Measurements from ENCODE around the gene NXPH1. TPM values are rescaled to one million over a fixed set of nuclear protein-coding genes. Genes with fewer than 3 reads are reported as not detected.

The NXPH1 gene
- total RNA-seq, 3 donors from 2014 or later: 0.29 TPM; not detected in 2

DNA sequence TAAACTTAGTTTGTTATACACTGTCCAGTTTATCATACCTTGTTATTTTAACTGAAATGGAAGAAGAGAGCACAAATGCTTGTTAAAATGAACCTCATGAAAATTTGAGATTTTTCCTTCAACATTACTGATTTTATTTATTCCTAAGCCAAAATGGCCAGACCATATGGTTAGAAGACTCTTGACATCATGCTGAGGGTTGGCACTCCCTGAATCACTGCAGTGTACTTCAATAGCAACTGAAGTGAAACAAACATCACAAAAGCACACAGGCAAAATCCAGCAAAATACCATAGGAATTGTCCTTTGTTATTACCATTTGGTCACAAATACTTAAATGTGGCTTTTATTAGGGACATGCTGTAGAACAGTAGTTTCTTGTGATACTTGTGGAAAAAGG, 347.8 kb downstream of the NXPH1 start:
- TF ChIP-seq POLR2AphosphoS5 (IDR thresholded peaks at IDR 0.05): no peak
- TF ChIP-seq POLR2A (IDR thresholded peaks at IDR 0.05): no peak
- no peak for TF ChIP-seq CTCF (IDR thresholded peaks at IDR 0.05)
- intact Hi-C loops (cut with DNase I; ENCODE audit: low total_unique reads): no loop called here
- H3K4me3 ChIP-seq: no peak overlapping the region
- H3K27me3 ChIP-seq: no peaks in the 10 kb centered on the region
- no peaks in the 10 kb centered on the region for H3K9me3 ChIP-seq
- DNase-seq (ENCODE audit: low spot score in 2 of 2): no peak
- H3K4me1 ChIP-seq: no peaks in the 10 kb centered on the region
- no peaks in the 10 kb centered on the region for H3K36me3 ChIP-seq
- no peak overlapping the region for H3K27ac ChIP-seq

GRCh38 chr7:8783229-8783628, 349.8 kb downstream of the NXPH1 start:
- intact Hi-C loops (cut with DNase I; ENCODE audit: low total_unique reads): no loop called here
- Histone ChIP-seq H3K4me1 (no peaks in the 10 kb centered on the region), H3K27me3 (no peaks in the 10 kb centered on the region), H3K4me3 (no peak overlapping the region), H3K36me3 (no peaks in the 10 kb centered on the region), H3K9me3 (no peaks in the 10 kb centered on the region), H3K27ac (no peak overlapping the region)
- no peak for TF ChIP-seq CTCF (IDR thresholded peaks at IDR 0.05)
- TF ChIP-seq POLR2AphosphoS5 (IDR thresholded peaks at IDR 0.05): no peak
- DNase-seq (ENCODE audit: low spot score in 2 of 2): no peak

GRCh38 chr7:8785081-8785480, 351.7 kb downstream of the NXPH1 start:
- intact Hi-C loops (cut with DNase I; ENCODE audit: low total_unique reads): no loop called here
- TF ChIP-seq POLR2AphosphoS5 (IDR thresholded peaks at IDR 0.05) (no peak), CTCF (IDR thresholded peaks at IDR 0.05) (no peak), POLR2A (IDR thresholded peaks at IDR 0.05) (no peak)
- DNase-seq (ENCODE audit: low spot score in 2 of 2): no peak
- H3K4me3 ChIP-seq: no peak overlapping the region
- H3K27me3 ChIP-seq: no peaks in the 10 kb centered on the region
- H3K27ac ChIP-seq: no peak overlapping the region
- H3K4me1 ChIP-seq: no peaks in the 10 kb centered on the region
- no peaks in the 10 kb centered on the region for H3K36me3 ChIP-seq
- no peaks in the 10 kb centered on the region for H3K9me3 ChIP-seq

DNA sequence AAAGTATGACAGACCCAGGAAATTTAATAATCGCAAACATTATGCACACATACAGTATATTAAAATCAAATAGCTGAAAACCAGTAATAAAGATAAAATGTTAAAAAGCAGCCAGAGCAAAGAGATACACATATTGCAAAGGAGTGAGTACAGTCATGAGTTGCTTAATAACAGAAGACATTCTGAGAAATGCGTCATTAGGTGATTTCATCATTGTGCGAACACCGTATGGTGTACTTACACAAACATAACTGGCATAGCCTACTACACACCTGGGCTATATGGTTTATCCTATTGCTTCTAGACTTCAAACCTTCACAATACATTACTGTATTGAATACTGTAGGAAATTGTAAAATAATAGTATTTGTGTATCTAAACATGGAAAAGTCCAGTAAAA, 367.6 kb downstream of the NXPH1 start:
- H3K4me3 ChIP-seq: no peak overlapping the region
- H3K36me3 ChIP-seq: no peaks in the 10 kb centered on the region
- no peaks in the 10 kb centered on the region for H3K27me3 ChIP-seq
- H3K9me3 ChIP-seq: no peaks in the 10 kb centered on the region
- intact Hi-C loops (cut with DNase I; ENCODE audit: low total_unique reads): no loop called here
- TF ChIP-seq POLR2AphosphoS5 (IDR thresholded peaks at IDR 0.05) (no peak), CTCF (IDR thresholded peaks at IDR 0.05) (no peak), POLR2A (IDR thresholded peaks at IDR 0.05) (no peak)
- no peak for DNase-seq (ENCODE audit: low spot score in 2 of 2)
- H3K4me1 ChIP-seq: no peaks in the 10 kb centered on the region
- H3K27ac ChIP-seq: no peak overlapping the region

Other genes with a start within 250 kb of the NXPH1 start
- 10 to 100 TPM; 22.1 to 70.1 (median 45.7) TPM for gene ICA1, start 171.4 kb upstream of the NXPH1 start, total RNA-seq